Mononuclear cell (primary cell): Measurements from ENCODE around the gene KNL1. TPM values are rescaled to one million over a fixed set of nuclear protein-coding genes. Genes with fewer than 3 reads are reported as not detected.

Experiments used
- total RNA-seq: library from RNA; depleted of rRNA; stranded (reverse); fragments of >200 nt; gene quantifications from one replicate; pipeline ENCODE4 v1.2.3, GENCODE V29; 2012

KNL1 gene
- total RNA-seq, 1 donor, result 3.3 TPM

Other genes starting within 250 kb of the KNL1 start
- not detected for gene PHGR1, start 243.2 kb upstream of the KNL1 start, total RNA-seq
- under 0.01 TPM for gene DISP2, start 236.0 kb upstream of the KNL1 start, total RNA-seq
- gene KNSTRN, start 211.5 kb upstream of the KNL1 start, total RNA-seq, result 7.1 TPM
- 12.7 TPM for gene IVD, start 188.5 kb upstream of the KNL1 start, total RNA-seq
- 13.9 TPM for gene BAHD1, start 153.3 kb upstream of the KNL1 start, total RNA-seq
- 3.9 TPM for gene CHST14, start 123.3 kb upstream of the KNL1 start, total RNA-seq
- gene CCDC32, start 29.2 kb upstream of the KNL1 start, total RNA-seq, result 12.9 TPM
- 17.4 TPM for gene RPUSD2, start 24.9 kb upstream of the KNL1 start, total RNA-seq
- gene RAD51, start 100.9 kb downstream of the KNL1 start, total RNA-seq, result 1.2 TPM
- gene RMDN3, start 161.0 kb downstream of the KNL1 start, total RNA-seq, result 13.9 TPM
- gene GCHFR, start 169.8 kb downstream of the KNL1 start, total RNA-seq, result 15.5 TPM
- 0.73 TPM for gene C15orf62, start 175.7 kb downstream of the KNL1 start, total RNA-seq
- gene ZFYVE19, start 212.8 kb downstream of the KNL1 start, total RNA-seq, result 7.2 TPM
- 7.2 TPM for gene DNAJC17, start 213.2 kb downstream of the KNL1 start, total RNA-seq
- not detected for gene PPP1R14D, start 234.5 kb downstream of the KNL1 start, total RNA-seq
- 4.2 TPM for gene SPINT1, start 249.8 kb downstream of the KNL1 start, total RNA-seq